DMS 273 (cell line): ENCODE data around the gene ZNF396.

ENCODE experiments used
- DNase-seq: peaks from one replicate; lab custom pipeline; 2025; ENCODE audit not compliant: unreplicated experiment; lab: John Stamatoyannopoulos, UW

The ZNF396 gene

DNA sequence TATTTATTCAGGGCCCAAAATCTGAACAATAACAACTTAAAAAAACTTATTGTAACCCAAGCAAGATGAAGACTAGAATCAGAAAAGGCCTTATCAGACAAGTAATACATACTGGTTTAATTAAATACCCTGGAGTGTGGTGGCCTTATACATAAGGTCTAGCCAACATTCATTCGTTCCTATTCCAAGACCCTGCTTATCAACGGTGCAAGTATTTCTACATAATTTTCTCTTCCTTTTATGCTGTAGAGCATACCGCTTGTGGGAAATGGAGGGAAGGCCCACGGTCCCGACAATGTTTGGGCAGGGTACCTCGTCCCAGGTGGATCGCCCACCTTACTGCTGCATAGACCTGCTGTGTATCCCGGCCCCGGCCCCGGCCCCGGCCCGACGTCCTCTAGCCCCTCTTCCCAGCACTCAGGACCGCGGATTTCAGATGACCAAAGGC, 33.6 kb downstream of the ZNF396 start:
- DNase-seq = no peak

DNA sequence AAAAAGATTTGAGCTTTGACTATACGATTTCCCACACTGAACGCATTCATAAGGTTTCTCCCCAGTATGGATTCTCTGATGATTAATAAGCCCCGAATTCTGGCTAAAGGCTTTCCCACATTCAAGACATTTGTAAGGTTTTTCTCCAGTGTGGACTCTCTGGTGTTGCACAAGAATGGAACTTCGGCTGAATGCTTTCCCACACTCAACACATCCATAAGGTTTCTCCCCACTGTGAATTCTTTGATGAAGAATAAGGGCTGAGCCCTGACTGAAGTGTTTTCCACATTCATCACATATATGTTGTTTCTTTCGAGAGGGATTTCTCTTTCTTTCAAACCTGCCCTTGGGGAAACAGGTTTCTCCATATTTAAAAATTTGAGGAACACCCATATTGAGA, 39.9 kb downstream of the ZNF396 start:
- no peak for DNase-seq

DNA sequence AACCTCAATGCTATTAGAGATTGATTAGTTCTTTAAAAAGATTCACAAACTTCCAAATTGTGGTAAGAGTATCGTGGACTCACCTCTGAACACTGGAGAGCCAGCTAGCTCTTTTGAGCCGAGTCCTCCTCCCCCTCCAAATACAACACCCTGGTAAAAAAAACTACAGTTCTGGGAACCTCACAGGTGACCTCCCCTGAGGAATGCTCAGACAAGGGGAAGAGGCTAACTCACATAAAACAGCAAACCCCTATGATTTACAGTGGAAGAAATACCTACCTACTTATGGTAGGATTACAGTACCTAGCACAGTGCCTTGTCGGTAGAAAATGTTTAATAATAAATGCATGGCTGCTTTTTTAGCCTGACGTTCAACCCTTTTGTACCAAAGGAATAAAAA, 41.3 kb downstream of the ZNF396 start:
- peak; percentile 50 for DNase-seq

DNA sequence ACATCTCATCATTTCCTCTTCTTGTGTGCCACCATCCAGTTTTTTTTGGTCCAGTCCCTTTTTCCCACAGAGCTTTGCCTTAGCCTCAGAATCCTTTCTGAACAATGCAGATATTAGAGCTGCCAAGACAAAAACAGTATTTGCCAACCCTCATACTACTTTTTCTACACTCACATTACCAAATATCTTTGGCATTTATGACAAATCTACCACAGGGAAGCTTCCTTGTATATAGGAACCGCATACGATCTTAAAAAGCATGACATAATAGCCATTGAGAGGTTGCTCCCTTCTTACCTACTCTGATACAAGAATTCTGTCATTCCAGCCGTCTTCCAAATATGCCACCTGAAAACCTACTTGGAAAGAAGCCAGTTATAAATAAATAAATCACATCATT, 42.3 kb downstream of the ZNF396 start:
- DNase-seq = no peak

DNA sequence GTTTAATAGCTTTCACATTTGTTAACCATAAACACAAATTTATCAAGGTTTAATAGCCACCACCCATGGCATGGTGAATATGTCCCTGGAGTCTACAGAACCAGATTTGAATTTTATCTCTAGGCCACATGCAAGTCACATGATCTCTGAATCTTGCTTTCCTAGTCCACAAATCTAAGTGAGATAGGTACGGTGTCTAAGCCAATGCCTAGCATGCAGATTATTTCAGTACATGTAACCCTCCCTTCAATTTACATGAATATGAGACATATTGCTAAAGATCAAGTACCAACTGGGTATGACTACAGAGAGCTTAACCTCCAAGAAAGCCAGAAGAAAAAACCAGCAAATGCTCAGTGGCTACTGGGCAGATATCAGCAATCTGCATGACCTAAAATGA, 42.9 kb downstream of the ZNF396 start:
- DNase-seq = no peak

DNA sequence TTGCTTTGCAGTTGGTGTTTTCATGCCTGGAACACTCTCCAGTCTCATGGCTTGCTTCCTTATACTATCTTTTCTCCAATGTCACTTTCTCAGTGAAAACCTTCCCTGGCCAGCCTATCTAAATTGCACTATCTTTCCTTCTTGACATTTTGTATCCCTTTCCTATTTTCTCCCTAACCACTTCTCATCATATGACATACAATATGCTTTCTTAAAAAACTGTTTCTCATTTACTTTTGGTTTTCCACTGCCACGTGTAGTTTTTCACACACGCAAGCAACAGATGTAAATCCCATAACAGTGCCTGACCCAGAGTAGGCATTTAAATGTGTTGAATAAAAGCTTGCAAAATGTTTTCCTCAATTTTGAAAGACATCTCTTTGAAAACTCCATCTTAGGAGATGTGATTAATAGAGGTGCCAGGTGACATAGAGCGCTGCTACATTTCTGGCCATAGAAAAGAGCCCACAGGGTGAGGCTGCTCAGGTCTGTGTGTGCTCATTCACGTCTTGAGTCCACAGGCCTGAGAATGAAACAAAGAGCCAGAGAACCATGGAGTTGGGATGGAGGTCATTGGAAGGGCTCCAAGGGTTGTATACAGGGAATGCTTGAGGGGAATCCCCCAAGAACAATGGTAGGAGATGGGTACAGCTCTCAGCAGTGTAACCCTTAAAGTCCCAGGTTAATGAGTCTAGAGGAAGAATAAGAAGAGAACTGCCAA, 45.6 kb downstream of the ZNF396 start:
- no peak for DNase-seq

DNA sequence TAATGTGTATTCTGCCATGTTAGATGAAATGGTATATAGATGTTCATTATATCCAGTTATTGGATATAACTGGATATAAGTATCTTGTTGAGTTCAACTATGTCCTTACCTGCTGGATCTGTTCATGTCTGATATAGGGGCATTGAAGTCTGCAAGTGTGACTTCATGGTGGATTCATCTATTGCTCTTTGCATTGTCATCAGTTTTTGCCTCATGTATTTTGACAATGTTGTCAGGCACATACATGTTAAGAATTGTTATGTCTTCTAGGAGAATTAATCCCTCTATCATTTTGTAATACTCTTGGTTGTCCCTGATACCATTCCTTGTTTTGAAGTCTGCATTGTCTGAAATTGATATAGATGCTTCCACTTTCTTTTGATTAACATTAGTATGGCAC, 48.3 kb downstream of the ZNF396 start:
- no peak for DNase-seq

DNA sequence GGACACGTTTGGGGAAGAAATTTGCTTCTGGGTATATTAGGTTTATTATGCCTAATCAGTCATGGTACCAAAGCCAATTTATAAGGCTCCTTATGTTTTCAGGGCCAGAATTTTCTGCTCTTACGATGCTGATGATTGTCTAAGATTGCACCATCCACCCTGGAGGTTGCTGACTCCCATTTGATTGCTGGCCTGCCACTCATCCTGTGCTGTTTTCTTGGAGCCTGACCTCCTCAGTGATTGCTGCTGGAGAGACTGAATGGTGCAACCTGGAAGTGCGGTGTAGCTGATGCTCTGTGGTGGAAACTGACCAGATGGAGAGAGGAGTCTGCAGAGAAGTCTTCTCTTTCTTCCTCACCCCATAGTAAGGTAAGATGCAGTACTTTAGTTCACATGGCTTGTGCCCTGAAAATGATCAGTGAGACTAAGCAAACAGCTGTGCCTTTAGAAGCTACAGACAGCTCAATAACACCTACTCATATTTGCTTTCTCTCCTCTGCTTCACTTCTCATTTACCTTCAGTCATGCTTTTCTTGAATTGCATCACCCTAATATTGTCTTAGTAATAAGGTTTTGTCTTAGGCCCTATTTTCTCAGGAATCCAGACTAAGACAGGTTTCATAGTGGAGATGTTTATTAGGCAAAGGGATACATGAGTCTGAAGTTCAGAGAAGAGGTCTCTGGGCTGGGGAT, 50.3 kb downstream of the ZNF396 start:
- DNase-seq = no peak

DNA sequence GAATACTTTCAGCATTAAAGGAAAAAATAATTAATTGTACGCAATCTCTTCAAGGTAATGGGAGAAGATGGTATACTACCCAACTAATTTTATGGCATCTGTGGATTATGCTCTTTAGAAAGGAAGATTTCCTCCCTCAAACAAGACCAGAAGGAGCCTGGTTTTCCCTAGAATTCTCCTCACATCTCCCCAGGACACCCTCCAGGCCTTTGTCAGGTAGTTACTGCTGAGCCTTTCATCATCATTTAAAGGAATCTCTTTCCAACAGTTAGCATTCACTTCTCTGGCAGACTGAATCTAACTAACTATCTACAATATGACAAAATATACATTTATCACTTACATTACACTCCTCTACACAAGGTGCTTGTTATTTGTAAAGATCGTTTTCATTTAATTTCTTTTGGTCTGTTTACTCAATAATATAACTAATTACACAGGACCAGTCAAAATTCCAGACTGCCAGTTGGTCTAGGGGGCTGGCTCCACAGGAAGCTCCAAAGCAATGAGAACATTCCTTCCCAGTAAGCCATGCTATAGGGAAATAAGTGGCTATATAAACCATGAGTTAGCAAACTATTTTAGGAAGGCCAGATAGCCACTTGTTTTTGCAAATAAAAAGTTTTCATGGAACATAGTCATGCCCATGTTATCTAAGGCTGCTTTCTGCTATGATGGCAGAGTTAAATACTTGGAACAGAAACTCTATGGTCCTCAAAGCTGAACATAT, 52.0 kb downstream of the ZNF396 start:
- no peak for DNase-seq

DNA sequence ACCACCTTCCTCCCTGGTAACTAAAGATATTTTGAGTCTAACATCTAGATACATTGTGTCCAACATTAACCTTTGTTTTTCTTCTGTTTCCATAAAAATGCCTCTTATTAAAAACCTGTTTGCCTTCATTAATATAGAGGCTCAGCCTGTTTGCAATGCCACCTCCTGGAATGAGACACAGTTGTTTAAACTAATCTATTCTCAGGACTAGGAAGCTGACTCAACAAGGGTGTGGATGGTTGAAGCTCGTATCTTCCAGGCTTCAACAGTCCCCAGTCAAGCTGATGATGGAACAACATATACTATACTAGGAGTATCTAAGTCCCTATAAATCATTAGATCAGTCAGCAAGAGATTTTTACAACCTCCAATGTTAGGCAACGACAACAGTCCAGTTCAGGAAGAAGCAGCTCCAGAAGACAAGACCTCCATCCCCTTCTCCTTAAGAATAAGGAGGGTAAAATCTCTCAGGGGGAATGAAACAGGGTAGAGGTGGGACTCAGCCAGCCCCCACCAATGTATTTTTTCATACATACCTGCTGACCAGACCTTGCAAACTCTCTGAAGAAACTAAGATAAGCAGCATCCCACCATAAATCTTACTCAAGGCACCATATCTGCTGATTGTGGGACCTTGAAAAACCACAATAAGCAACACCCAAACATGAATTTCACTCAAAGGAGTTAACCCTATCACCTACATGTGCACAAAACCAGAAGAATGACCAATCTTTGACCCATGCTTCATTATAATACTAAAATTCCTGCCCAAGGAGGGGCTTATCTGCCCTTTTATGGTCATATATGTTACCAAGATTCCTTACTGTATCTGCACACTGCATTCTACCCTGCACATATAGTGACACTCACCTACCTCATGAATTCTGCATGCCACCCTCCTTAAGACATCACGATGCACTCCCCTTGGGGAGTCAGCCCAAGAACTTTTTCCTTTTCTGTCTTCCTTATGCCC, 54.4 kb downstream of the ZNF396 start:
- DNase-seq = no peak
